CD4-positive, alpha-beta T cell treated with Interleukin-10 for 1 hour (primary cell): ENCODE measurements around the gene SLC2A4RG.
A peak's percentile ranks its signal among the peaks of the same experiment; 100 is the strongest.
"Not testable (repeated sequence)": the region's sequence is repeated elsewhere in the genome, so short reads cannot be mapped to it uniquely, and the experiment has no call there.

Experiments used
- DNase-seq: peaks from one replicate; pipeline ENCODE4 v3.0.0-alpha.2; 2020

Gene SLC2A4RG

DNA sequence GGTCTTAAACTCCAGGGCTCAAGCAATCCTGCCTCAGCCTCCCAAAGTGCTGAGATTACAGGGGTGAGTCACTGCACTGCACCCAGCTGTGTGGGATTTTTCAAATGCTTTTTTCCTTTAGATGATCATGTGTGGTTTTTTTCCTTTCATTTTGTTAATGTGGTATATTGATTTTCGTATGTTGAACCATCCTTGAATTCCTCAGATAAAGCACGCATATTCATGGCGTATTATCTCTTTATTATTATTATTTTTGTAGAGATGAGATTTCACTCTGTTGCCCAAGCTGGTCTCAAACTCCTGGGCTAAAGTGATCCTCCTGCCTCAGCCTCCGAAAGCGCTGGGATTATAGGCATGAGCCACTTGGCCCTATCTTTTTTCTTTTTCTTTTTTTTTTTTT, 24.7 kb upstream of the SLC2A4RG start:
- DNase-seq: no peak

DNA sequence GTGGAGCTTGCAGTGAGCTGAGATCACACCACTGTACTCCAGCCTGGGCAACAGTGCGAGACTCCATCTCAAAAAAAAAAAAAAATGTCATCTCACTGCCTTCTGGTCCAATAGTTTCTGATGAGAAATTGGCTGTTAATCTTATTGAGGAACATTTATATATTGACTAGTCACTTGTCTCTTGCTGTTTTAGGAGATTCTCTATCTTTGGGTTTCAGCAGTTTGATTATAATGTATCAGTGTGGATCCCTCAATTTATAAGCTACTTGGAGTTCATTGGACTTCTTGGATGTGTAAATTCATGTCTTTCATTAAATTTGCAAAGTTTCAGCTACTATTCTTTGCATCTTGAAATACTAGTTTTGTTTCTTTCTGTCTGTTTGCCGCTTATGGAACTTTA, 20.6 kb upstream of the SLC2A4RG start:
- DNase-seq: no peak

DNA sequence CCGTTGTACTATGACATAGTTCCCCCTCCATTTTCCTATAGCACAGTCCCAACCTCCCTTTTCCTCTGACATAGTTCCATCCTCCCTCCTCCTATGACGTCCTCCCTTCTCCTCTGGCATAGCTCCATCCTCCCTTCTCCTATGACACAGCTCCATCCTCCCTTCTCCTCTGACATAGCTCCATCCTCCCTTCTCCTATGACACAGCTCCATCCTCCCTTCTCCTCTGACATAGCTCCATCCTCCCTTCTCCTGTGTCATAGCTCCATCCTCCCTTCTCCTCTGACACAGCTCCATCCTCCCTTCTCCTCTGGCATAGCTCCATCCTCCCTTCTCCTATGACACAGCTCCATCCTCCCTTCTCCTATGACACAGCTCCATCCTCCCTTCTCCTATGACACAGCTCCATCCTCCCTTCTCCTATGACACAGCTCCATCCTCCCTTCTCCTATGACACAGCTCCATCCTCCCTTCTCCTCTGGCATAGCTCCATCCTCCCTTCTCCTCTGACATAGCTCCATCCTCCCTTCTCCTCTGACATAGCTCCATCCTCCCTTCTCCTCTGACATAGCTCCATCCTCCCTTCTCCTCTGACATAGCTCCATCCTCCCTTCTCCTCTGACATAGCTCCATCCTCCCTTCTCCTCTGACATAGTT, 16.5 kb upstream of the SLC2A4RG start:
- not testable (repeated sequence) for DNase-seq

DNA sequence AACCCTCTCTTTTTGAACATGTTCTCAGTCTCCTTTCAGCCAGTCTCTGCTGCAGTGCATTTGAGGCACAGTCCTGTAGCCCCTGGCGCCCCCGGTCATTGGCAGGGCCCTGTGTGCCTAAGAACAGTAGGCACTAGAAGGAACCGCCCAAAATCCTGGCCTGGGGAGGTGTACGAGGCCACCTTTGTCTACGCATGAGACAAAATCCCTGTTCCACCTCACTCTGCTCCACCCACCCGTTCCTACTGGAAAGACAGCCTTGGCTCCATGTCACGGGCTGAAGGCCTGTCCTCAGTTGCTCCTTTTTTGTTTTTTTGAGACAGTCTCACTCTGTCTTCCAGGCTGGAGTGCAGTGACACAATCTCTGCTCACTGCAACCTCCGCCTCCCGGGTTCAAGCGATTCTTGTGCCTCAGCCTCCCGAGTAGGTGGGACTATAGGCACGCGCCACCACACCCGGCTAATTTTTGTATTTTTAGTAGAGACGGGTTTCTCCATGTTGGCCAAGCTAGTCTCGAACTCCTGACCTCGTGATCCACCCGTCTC, 9.3 kb upstream of the SLC2A4RG start:
- DNase-seq: not testable (repeated sequence)

DNA sequence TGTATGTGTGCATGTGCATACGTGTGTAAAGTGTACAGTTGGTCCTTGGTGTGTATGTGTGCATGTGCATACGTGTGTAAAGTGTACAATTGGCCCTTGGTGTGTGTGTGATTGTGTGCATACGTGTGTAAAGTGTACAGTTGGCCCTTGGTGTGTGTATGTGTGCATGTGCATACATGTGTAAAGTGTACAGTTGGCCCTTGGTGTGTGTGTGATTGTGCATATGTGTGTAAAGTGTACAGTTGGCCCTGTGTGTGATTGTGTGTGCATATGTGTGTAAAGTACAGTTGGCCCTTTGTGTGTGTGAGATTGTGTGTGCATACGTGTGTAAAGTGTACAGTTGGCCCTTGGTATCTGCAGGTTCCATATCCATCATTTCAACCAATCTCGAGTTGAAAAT, 8.2 kb upstream of the SLC2A4RG start:
- DNase-seq: no peak

DNA sequence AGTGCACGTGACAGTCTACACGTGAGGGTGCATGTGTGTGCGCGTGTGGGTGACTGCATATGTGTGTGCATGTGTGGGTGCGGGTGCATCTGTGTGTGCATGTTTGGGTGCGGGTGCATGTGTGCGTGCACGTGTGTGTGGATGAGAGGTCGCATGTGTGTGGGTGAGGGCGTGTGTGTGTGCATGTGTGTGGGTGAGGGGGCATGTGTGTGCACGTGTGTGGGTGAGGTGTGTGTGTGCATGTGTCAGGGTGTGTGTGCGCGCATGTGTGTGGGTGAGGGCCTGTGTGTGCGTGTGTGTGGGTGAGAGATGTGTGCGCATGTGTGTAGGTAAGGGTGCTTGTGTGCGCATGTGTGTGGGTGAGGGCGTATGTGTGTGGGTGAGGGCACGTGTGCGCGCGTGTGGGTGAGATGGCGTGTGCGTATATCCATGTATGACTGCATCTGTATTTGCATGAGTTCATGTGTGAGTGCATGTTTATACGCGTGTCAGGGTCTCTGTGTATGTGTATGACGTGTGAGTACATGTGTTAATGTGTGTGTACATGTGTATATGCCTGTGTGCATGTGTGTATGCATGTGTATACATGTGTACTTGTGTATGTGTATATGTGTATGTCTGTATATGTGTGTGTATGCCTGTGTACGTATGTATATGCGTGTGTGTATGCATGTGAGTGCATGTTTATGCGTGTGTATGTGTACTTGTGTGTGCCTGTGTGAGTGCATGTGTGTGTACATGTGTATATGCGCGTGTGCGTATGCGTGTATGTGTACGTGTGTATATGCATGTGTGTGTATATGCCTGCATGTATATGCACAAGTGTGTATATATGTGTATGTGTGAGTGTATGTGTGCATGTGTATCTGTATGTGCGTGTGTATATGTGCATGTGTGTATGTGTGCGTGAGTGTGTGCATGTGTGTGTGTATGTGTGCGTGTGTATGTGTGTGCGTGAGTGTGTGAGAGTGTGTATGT, 7.2 kb upstream of the SLC2A4RG start:
- no peak for DNase-seq

DNA sequence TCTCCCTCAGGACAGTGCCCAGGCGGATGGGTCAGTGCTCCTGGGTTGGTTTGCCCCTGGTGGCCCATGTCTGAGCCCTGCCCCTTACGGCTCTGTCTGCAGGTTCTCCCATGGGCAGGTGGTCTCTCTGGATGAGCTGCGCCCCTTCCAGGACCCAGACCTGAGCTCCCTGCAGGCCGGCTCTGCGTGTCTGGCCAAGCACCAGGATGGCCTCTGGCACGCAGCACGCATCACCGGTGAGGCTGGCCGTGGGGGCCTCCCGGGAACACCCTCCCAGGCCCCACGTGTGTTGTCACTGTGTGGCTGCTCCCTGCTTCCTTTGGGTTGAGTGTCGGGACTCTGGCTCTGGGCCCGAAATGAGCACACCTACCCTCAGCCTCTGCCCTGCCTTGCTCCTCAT, 6.5 kb upstream of the SLC2A4RG start:
- DNase-seq: no peak

DNA sequence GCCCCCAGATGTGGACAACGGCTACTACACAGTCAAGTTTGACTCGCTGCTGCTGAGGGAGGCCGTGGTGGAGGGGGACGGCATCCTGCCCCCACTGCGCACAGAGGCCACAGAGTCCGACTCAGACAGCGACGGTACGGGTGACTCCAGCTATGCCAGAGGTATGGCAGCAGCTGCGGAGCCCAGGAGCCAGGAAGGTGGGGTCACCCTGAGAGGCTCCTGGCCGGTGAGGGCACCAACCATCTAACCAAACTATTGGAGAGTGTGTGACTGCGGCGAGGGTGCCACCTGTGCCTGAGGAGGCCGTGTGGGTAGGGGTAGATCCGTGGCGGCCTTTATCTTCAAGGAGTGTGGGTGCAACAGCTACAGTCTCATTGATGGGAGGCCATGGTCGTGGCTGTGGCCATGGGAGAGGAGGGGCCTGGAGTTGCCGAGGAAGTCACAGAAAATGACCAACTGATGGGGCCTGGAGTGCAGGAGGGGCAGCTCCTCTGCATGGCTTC, 5.9 kb upstream of the SLC2A4RG start:
- no peak for DNase-seq

DNA sequence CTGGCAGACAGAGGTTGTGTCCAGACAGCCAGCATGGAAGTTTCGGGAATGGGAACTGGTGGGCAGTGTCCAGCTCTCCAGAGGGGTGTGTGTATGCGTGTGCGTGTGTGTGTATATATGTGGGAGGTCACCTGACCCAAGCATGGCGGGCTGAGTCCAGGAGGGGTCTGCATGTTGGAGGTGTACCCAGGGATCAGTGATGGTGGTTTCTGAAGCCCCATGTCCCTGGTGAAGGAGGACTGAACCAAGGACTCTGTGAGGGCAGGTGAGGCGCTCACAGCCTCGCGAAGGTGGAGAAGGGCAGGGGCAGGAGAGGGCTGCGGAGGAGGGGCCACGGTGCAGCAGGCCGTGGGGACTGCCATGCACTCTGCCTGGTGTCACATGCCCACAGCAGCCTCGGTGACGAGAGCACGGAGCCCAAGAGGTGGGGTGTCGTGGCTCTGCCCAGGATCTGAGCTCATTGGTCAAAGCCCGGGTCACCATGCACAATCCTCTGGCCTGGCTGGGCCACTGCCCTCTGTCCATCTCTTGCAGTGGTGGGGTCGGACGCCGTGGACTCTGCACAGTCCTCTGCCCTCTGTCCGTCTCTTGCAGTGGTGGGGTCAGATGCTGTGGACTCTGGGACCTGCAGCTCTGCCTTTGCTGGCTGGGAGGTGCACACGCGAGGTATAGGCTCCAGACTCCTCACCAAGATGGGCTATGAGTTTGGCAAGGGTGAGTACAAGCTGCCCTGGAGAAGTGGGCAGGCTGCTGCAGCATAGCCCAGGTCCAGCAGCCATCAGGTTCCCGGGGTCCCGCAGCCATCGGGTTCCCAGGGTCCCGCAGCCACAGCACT, 5.2 kb upstream of the SLC2A4RG start:
- DNase-seq: no peak

DNA sequence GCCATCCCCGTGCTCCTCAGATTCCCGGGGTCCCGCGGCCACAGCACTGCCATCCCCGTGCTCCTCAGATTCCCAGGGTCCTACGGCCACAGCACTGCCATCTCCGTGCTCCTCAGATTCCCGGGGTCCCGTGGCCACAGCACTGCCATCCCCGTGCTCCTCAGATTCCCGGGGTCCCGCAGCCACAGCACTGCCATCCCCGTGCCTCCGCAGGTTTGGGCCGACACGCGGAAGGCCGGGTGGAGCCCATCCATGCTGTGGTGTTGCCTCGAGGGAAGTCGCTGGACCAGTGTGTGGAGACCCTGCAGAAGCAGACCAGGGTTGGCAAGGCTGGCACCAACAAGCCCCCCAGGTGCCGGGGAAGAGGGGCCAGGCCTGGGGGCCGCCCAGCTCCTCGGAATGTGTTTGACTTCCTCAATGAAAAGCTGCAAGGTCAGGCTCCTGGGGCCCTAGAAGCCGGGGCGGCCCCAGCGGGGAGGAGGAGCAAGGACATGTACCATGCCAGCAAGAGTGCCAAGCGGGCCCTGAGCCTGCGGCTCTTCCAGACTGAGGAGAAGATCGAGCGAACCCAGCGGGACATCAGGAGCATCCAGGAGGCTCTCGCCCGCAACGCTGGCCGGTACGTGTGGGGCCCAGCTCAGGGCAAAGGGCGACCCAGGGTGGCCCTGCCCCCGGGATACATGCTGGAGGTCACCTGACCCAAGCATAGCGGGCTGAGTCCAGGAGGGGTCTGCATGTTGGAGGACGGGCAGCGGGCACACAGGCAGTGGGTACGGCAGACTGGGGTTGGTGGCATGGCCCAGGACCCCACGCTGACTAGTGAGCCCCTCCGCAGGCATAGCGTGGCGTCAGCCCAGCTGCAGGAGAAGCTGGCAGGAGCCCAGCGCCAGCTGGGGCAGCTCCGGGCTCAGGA, 4.4 kb upstream of the SLC2A4RG start:
- no peak for DNase-seq

DNA sequence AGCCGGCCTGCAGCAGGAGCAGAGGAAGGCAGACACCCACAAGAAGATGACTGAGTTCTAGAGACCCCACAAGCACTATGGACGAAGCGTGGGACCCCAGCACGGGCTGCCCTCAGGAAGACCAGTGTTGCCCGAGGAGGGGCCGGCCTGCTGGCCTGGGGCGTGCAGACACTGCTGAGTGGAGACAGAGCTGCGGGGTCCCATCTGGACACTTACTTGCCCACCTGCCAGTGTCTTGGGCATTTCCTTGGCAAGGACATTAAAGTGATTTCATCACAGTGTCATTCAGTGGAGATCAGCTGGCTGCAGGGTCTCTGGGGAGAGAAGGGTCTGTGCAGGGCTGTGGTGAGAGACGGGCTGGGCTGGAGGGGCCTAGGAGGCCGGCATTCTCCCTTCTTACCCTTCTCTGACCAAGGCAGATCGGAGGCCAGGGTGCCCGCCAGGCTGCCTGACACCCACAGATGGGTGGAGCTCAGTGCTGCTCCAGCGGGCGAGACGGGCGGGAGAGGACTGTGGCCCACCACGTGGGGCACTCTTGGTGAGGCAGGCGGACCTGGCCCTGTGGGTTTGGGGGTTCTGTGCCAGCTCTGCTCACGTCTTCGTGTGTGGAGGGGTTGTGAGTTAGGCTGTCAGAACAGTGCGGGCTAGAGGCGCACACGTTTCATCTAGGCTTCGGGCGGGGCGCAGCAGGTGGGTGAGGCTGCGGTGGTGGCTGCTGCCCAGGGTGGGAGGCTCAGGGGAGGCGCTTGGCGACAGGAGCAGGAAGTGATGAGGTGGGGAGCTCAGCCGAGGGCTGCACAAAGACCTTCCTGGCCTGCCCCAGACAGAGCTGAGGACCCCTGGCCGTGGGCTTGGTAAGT, 3.5 kb upstream of the SLC2A4RG start, which contains the start of gene LIME1:
Gene LIME1 (plus strand): TSS at position 806 of the 860 bp plus-strand sequence. CDS start 886 bp downstream, outside the sequence.
- DNase-seq: peak; percentile 85

DNA sequence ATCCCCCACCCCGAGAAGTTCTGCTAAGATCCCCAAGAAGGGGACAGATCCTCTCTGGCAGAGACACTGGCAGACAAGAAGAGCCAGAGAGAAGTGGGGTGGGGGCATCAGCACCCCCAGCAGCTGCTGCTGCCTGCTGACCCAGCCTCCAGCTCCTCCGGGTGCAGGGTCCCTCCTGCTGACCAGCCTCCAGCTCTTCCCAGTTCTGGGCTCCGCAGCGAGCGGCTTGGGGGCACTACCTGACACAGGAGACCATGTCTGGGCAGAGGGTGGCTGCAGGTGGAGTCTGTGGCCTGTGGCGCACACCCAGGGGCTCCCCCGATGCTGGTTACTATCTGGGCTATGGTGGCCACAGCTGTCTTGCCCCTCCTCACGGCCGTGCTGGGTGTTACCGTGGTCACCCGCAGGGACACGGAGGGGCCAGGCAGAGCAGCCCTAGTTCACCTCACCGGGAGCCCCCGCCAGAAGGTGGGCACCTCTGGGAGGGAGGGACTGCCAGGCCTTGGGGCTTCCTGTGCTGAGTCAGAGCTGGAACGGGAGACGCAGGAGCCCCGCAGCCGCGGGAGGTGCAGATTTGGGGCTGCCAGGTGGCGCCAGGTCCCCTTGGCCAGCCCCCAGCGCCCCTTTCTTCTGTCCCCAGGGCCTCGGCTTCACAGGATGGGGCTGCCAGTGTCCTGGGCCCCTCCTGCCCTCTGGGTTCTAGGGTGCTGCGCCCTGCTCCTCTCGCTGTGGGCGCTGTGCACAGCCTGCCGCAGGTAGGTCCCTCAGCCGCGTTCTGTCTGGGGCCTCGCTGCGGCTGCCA, 2.5 kb upstream of the SLC2A4RG start:
- DNase-seq: peak; percentile 60

DNA sequence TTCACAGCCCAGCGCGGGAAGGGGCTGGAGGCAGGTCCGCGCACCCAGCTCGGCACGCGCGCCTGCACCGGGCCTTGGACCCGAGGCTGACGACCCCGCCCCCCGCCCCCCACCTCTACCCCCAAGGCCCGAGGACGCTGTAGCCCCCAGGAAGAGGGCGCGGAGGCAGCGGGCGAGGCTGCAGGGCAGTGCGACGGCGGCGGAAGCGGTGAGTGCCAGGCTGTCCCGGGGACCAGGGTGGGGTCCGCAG, 2.0 kb upstream of the SLC2A4RG start:
- no peak for DNase-seq

DNA sequence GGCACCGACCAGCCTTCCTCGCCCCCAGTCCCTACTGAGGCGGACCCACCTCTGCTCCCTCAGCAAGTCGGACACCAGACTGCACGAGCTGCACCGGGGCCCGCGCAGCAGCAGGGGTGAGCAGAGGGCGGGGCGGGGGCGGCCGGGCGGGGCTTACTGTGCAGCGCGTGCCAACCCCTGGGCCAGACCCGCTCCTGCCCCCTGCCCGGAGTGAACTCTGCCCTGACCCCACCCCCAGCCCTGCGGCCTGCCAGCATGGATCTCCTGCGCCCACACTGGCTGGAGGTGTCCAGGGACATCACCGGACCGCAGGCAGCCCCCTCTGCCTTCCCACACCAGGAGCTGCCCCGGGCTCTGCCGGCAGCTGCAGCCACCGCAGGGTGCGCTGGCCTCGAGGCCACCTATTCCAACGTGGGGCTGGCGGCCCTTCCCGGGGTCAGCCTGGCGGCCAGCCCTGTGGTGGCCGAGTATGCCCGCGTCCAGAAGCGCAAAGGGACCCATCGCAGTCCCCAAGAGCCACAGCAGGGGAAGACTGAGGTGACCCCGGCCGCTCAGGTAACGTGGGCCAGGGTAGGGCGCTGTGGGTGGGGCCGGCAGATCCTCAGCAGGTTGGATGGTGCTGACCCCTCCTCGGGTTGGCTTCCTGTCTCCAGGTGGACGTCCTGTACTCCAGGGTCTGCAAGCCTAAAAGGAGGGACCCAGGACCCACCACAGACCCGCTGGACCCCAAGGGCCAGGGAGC, 1.5 kb upstream of the SLC2A4RG start:
- no peak for DNase-seq

DNA sequence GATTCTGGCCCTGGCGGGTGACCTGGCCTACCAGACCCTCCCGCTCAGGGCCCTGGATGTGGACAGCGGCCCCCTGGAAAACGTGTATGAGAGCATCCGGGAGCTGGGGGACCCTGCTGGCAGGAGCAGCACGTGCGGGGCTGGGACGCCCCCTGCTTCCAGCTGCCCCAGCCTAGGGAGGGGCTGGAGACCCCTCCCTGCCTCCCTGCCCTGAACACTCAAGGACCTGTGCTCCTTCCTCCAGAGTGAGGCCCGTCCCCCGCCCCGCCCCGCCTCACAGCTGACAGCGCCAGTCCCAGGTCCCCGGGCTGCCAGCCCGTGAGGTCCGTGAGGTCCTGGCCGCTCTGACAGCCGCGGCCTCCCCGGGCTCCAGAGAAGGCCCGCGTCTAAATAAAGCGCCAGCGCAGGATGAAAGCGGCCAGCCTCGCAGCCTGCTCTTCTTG, 868 bp upstream of the SLC2A4RG start:
- DNase-seq: peak; percentile 40

DNA sequence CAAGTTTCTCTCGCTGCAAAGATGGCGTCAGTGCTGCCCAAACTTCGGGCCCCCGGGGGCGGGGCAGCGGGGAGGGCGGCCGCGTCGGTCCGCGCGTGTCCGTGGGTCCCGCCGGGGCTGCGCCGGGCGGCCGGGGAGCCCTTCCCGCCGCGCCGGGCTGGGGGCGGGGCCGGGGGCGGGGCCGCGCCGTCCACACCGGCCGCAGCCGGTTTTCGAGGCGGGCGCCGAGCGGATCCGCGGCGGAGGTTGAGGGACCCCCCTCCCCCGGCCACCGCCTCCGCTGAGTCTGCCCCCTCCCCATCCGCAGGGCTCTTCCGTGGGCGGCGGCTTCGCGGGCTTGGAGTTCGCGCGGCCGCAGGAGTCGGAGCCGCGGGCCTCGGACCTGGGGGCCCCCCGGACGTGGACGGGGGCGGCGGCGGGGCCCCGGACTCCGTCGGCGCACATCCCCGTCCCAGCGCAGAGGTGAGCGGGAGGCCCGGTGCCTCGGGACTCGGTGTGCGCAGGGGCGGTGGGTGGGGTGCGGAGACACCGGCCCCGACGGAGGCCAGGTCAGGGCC, 572 bp downstream of the SLC2A4RG start:
- DNase-seq: peak; percentile 74

DNA sequence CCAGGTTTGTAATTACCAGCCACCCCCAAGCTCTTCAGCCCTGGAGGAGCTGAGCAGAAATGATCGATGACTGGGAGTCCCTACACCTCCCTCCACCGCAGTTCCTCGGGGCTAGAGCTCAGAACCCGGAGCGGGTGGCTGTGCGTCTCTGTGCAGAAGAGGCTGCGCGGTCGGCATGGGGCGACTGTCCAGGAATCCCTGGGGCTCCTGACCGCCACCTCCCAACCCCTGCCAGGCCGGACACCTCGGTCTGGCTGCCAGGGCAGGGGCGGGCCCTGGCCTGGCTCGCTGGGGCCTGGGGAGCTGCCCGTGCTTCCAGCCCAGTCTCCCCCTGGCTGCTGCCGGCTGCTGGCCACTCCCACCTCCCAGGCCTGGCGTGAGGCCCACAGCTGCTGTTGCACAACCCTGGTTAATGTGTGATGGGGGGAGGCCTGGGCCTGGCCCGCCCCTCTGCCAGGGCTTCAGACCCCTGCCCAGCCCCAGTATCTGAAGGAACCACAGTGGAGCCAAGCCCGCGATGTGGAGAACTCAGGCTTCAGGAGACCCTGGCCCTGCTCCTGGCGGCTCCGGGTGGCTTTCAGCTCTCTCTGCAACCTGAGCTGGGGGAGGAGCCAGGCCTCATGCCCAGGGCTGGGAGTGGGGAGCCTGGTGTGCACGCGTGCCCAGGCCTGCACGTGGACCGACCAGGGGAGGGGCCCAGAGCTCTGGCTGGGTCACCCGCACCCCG, 1.2 kb downstream of the SLC2A4RG start:
- peak; percentile 40 for DNase-seq

DNA sequence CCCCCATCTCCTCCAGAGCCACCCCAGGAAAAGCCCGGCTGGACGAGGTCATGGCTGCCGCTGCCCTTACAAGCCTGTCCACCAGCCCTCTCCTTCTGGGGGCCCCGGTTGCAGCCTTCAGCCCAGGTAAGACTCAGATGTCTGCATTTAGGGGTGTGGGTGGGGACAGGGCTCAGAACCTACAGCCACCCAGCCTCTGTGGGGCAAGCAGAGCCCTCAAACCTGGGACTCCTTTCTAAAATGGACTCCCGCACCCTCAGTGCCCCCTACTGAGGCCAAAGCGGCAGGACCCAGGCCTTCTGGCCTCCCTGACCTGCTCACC, 1.7 kb downstream of the SLC2A4RG start:
- DNase-seq: no peak
